Measurements from ENCODE around the gene RFPL3. TPM values are rescaled to one million over a fixed set of nuclear protein-coding genes. Genes with fewer than 3 reads are reported as not detected.

RFPL3 gene
- total and polyA plus RNA-seq, 2 donors (not counting 1 experiment from before 2014, with no cell fraction given) = not detected

DNA sequence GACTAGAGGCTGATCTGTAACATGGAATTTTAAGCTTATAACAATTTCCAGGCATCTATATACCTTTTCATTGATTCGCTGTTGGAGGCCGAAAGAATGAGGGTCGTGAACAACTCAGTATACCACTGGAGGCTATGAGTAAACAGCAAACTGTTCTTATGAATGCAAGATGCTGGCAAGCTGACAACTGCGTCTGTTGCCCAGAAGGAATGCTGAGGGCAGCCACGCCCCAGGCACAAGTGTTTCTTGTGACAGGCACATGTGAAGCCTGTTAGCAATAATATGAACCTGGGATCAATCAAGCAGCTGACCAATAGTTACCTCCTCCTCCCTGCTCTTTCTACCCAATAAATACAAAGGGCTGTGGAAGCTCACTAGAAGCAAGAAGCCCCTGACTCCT lies 39.1 kb downstream of the RFPL3 start:
- peaks cover 4% of the 10 kb centered on the region for H3K79me2 ChIP-seq (ENCODE audit: control insufficient read depth, insufficient read depth, low read length)
- Mint-ChIP-seq H3K27ac (no peak overlapping the region), H3K4me3 (no peak overlapping the region), H3K9me3 (ENCODE audit: insufficient read depth) (no peaks in the 10 kb centered on the region), H3K4me1 (no peaks in the 10 kb centered on the region), H3K27me3 (no peaks in the 10 kb centered on the region)
- whole genome bisulfite sequencing (ENCODE audit: insufficient coverage) = 97% methylated on average over 5 of the region's 5 CpGs
- TF ChIP-seq, protein P1, sequence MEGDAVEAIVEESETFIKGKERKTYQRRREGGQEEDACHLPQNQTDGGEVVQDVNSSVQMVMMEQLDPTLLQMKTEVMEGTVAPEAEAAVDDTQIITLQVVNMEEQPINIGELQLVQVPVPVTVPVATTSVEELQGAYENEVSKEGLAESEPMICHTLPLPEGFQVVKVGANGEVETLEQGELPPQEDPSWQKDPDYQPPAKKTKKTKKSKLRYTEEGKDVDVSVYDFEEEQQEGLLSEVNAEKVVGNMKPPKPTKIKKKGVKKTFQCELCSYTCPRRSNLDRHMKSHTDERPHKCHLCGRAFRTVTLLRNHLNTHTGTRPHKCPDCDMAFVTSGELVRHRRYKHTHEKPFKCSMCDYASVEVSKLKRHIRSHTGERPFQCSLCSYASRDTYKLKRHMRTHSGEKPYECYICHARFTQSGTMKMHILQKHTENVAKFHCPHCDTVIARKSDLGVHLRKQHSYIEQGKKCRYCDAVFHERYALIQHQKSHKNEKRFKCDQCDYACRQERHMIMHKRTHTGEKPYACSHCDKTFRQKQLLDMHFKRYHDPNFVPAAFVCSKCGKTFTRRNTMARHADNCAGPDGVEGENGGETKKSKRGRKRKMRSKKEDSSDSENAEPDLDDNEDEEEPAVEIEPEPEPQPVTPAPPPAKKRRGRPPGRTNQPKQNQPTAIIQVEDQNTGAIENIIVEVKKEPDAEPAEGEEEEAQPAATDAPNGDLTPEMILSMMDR (IDR thresholded peaks at IDR 0.05) = no peak
- no peak for TF ChIP-seq EZH2 (IDR thresholded peaks at IDR 0.05; ENCODE audit: borderline replicate concordance, insufficient read depth, low read depth, low read length, poor library complexity, severe bottlenecking)
- ChIA-PET CTCF (interaction anchor here (0.6 to 1.0 kb wide), 2 partner anchors 50 to 140 kb away, joined by 3 read pairs; no protein-coding TSS in a partner anchor), POLR2A (no interaction called here)
- H3K4me2 ChIP-seq (replicated peaks; ENCODE audit: low read depth, low read length, poor library complexity, severe bottlenecking) = no peak overlapping the region
- intact Hi-C loops (cut with micrococcal nuclease) = no loop called here
- no peak overlapping the region for H3K4me3 ChIP-seq (ENCODE audit: control extremely low read depth in 1 of 5, extremely low read depth in 1 of 5, insufficient read depth in 1 of 5, low read depth in 2 of 5, low read length in 4 of 5)
- no peak overlapping the region for H2AFZ ChIP-seq (ENCODE audit: insufficient read depth, low read depth, low read length, poor library complexity, severe bottlenecking)
- H3K9me3 ChIP-seq (ENCODE audit: control extremely low read depth in 1 of 3, control insufficient read depth in 2 of 3, insufficient read depth in 1 of 3, low read length in 2 of 3) = no peaks in the 10 kb centered on the region
- no peak overlapping the region for H3K9ac ChIP-seq (ENCODE audit: low read length)
- H3K27ac ChIP-seq (ENCODE audit: low read length in 2 of 2) = no peak overlapping the region
- H4K20me1 ChIP-seq (ENCODE audit: control insufficient read depth, insufficient read depth, low read length, poor library complexity, severe bottlenecking) = no peaks in the 10 kb centered on the region
- H3K36me3 ChIP-seq (replicated peaks in 1 of 2; ENCODE audit: control extremely low read depth in 1 of 2, control insufficient read depth in 1 of 2, extremely low read depth in 1 of 2, insufficient read depth in 2 of 2, low read length in 1 of 2) = peaks cover 52 to 94% of the 10 kb centered on the region in 2 experiments
- no peak for DNase-seq
- no peaks in the 10 kb centered on the region for H3K27me3 ChIP-seq (replicated peaks in 1 of 4; ENCODE audit: control extremely low read depth in 1 of 4, control insufficient read depth in 3 of 4, insufficient read depth in 4 of 4, low read length in 3 of 4)
- no peaks in the 10 kb centered on the region for H3K4me1 ChIP-seq (ENCODE audit: control insufficient read depth in 2 of 2, insufficient read depth in 2 of 2, low read length in 2 of 2)
- ATAC-seq (ENCODE audit: low read depth) = no peak

GRCh38 chr22:32401486-32401885 lies 43.8 kb downstream of the RFPL3 start:
- H3K27me3 ChIP-seq (replicated peaks in 1 of 4; ENCODE audit: control extremely low read depth in 1 of 4, control insufficient read depth in 3 of 4, insufficient read depth in 4 of 4, low read length in 3 of 4) = no peaks in the 10 kb centered on the region
- no peak for TF ChIP-seq EZH2 (IDR thresholded peaks at IDR 0.05; ENCODE audit: borderline replicate concordance, insufficient read depth, low read depth, low read length, poor library complexity, severe bottlenecking)
- TF ChIP-seq, protein P1 (IDR thresholded peaks at IDR 0.05) = no peak
- ATAC-seq (ENCODE audit: low read depth) = no peak
- H3K9me3 Mint-ChIP-seq (ENCODE audit: insufficient read depth) = no peaks in the 10 kb centered on the region
- peaks cover 5% of the 10 kb centered on the region for H3K4me1 Mint-ChIP-seq
- peaks cover 5% of the 10 kb centered on the region in 2 donors for H3K4me1 ChIP-seq (ENCODE audit: control insufficient read depth in 2 of 2, insufficient read depth in 2 of 2, low read length in 2 of 2)
- no peak overlapping the region for H3K27ac Mint-ChIP-seq
- H2AFZ ChIP-seq (ENCODE audit: insufficient read depth, low read depth, low read length, poor library complexity, severe bottlenecking) = no peak overlapping the region
- no peak overlapping the region for H3K27ac ChIP-seq (ENCODE audit: low read length in 2 of 2)
- peaks cover 0 to under 1% (median 0%) of the 10 kb centered on the region in 3 donors for H3K9me3 ChIP-seq (ENCODE audit: control extremely low read depth in 1 of 3, control insufficient read depth in 2 of 3, insufficient read depth in 1 of 3, low read length in 2 of 3)
- H3K36me3 ChIP-seq (replicated peaks in 1 of 2; ENCODE audit: control extremely low read depth in 1 of 2, control insufficient read depth in 1 of 2, extremely low read depth in 1 of 2, insufficient read depth in 2 of 2, low read length in 1 of 2) = peaks cover 42 to 81% of the 10 kb centered on the region in 2 experiments
- POLR2A ChIA-PET = no interaction called here
- WGBS (ENCODE audit: insufficient coverage) = 72% methylated on average over 2 of the region's 4 CpGs
- DNase-seq = no peak
- no peak overlapping the region for H3K4me3 ChIP-seq (ENCODE audit: control extremely low read depth in 1 of 5, extremely low read depth in 1 of 5, insufficient read depth in 1 of 5, low read depth in 2 of 5, low read length in 4 of 5)
- CTCF ChIA-PET = no interaction called here
- H4K20me1 ChIP-seq (ENCODE audit: control insufficient read depth, insufficient read depth, low read length, poor library complexity, severe bottlenecking) = no peaks in the 10 kb centered on the region
- no peak overlapping the region for H3K4me2 ChIP-seq (replicated peaks; ENCODE audit: low read depth, low read length, poor library complexity, severe bottlenecking)
- H3K9ac ChIP-seq (ENCODE audit: low read length) = no peak overlapping the region
- no peaks in the 10 kb centered on the region for H3K27me3 Mint-ChIP-seq
- intact Hi-C loops (cut with micrococcal nuclease) = no loop called here
- H3K79me2 ChIP-seq (ENCODE audit: control insufficient read depth, insufficient read depth, low read length) = peaks cover 16% of the 10 kb centered on the region
- no peak overlapping the region for H3K4me3 Mint-ChIP-seq
